ENCODE data around the gene CMTM2. TPM values are rescaled to one million over a fixed set of nuclear protein-coding genes. Genes with fewer than 3 reads are reported as not detected.
A peak's percentile ranks its signal among the peaks of the same experiment; 100 is the strongest.

The CMTM2 gene
- total and polyA plus RNA-seq, 11 donors = 0.52 TPM; not detected in 10

DNA sequence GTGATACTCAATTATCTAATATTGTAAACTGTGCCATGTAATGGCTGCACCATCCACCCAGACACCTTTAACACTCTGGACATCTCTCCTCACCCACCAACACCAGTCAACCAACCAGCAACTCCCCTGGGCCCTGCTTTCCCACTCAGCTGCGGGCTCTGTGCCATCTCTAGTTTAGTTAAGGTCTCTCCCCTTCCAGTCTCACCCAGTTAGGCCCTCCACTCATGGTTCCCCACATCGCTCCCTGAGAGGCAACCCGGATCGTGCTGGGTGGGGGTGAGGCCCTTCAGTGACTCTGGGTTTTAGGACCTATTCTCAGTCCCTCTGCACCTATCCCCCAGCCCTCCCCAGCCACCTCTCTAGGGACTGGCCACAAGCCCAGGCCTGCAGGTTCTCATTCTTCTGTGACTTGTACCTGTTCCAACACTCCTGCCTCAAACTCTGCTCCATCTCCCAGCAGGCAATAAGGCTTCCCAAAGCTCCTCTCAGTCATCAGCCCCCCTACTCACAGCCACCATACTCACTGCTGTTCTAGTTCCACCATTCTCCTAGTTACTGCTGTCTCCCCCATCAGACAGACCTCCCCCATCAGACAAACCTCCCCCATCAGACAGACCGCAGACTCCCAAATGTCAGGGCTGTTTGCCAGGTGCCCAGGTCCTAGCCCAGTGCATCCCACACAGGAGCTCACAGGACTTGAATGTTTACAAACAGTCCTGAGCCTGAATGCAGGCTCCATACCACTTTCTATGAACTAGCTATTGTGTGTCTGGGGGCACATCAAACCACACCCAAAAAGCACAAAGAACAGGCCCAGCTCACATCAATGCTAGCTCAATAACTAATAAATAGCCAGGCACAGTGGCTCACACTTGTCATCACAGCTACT, 31.9 kb upstream of the CMTM2 start:
- no peaks in the 10 kb centered on the region for H3K27me3 ChIP-seq
- TF ChIP-seq POLR2A (IDR thresholded peaks at IDR 0.05) = no peak
- DNase-seq (no peak), ATAC-seq (no peak)
- H3K4me1 ChIP-seq = peaks cover 0 to 64% (median 33%) of the 10 kb centered on the region in 12 donors
- H3K27ac ChIP-seq = peak overlapping the region in 3 of 12 donors; percentile 97 to 99 (median 97)
- H3K36me3 ChIP-seq = peaks cover 0 to 43% (median 24%) of the 10 kb centered on the region in 9 donors
- 93 to 97% (median 96%) methylated on average over 5 of the region's 5 CpGs for WGBS, 4 donors
- no peaks in the 10 kb centered on the region for H3K9me3 ChIP-seq
- intact Hi-C loops (cut with DNase I) = no loop called here
- no peak overlapping the region for H3K4me3 ChIP-seq

DNA sequence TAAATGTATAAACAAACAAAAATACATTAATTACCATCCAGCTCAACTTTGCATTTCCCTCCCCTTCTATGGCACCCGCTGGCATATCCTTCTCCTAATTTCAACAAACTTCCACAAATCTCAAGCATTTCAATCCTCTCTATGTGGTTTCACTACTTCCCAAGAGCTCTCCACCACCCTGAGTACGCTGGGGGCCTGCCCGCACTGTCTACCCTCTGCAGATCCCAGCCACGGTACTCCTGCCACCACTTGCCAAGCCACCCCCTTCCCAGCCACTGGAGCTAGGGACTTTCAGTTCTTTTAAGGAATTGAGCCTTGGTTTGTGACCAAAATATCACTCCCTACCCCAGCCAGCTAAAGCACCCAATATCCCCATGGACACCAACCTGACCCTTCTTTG, 31.2 kb upstream of the CMTM2 start:
- intact Hi-C loops (cut with DNase I) = loop anchor here in 2 of 10 donors (2.0 kb wide), 1 partner anchor 31 kb away; no protein-coding TSS in a partner anchor
- peaks cover 0 to 39% (median 22%) of the 10 kb centered on the region in 9 donors for H3K36me3 ChIP-seq
- peak overlapping the region in 2 of 12 donors; percentile 88 to 91 for H3K4me3 ChIP-seq
- no peak for DNase-seq
- no peaks in the 10 kb centered on the region for H3K27me3 ChIP-seq
- no peaks in the 10 kb centered on the region for H3K9me3 ChIP-seq
- TF ChIP-seq, protein P1, sequence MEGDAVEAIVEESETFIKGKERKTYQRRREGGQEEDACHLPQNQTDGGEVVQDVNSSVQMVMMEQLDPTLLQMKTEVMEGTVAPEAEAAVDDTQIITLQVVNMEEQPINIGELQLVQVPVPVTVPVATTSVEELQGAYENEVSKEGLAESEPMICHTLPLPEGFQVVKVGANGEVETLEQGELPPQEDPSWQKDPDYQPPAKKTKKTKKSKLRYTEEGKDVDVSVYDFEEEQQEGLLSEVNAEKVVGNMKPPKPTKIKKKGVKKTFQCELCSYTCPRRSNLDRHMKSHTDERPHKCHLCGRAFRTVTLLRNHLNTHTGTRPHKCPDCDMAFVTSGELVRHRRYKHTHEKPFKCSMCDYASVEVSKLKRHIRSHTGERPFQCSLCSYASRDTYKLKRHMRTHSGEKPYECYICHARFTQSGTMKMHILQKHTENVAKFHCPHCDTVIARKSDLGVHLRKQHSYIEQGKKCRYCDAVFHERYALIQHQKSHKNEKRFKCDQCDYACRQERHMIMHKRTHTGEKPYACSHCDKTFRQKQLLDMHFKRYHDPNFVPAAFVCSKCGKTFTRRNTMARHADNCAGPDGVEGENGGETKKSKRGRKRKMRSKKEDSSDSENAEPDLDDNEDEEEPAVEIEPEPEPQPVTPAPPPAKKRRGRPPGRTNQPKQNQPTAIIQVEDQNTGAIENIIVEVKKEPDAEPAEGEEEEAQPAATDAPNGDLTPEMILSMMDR (IDR thresholded peaks at IDR 0.05) = no peak
- TF ChIP-seq POLR2A (IDR thresholded peaks at IDR 0.05) = no peak
- 86 to 92% (median 88%) methylated on average over 4 of the region's 4 CpGs for WGBS, 4 donors
- no peak for ATAC-seq
- H3K4me1 ChIP-seq = peaks cover 0 to 64% (median 36%) of the 10 kb centered on the region in 12 donors
- peak overlapping the region in 9 of 12 donors; percentile 22 to 99 (median 97) for H3K27ac ChIP-seq

DNA sequence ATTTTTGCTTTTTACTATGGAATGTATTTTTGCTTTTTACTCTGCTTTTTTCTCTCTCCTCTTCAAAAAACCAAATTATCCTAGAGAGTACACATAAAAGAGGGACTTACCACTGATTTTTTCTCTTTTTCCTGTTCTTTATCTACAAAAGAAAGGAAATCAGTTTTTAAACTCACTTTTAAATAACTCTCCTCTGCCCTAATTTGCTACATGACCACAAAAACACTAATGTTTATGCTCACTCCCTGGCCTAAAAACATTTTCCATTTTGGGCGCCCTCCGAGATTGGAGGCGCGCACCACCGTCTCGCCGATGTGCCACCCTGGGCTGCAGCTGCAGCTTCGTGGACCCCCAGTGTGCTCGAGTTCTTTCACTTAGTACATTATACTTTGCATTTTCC, 30.4 kb upstream of the CMTM2 start:
- Histone ChIP-seq H3K36me3 (peaks cover 0 to 32% (median 14%) of the 10 kb centered on the region in 9 donors), H3K27me3 (no peaks in the 10 kb centered on the region), H3K4me1 (peaks cover 0 to 66% (median 43%) of the 10 kb centered on the region in 12 donors), H3K9me3 (no peaks in the 10 kb centered on the region), H3K4me3 (peak overlapping the region in 11 of 12 donors; percentile 65 to 95 (median 76)), H3K27ac (peak overlapping the region; percentile 88 to 99 (median 97))
- no peak for DNase-seq
- TF ChIP-seq, protein P1 (IDR thresholded peaks at IDR 0.05) = no peak
- no peak for TF ChIP-seq POLR2A (IDR thresholded peaks at IDR 0.05)
- no peak for ATAC-seq
- intact Hi-C loops (cut with DNase I) = loop anchor here in 2 of 10 donors (2.0 kb wide), 1 partner anchor 32 kb away; no protein-coding TSS in a partner anchor
- WGBS, 4 donors = 64 to 77% (median 69%) methylated on average over 9 of the region's 9 CpGs

GRCh38 chr16:66549284-66550131, 29.8 kb upstream of the CMTM2 start, which contains the start of gene TK2:
Gene TK2 (minus strand): TSS chr16:66550122. CDS start chr16:66550061, 61 bp downstream.
- Histone ChIP-seq H3K9me3 (no peaks in the 10 kb centered on the region), H3K4me3 (peak within 1 kb of the TSS; percentile 36 to 95 (median 76)), H3K27me3 (no peaks in the 10 kb centered on the region), H3K27ac (peak within 1 kb of the TSS; percentile 88 to 99 (median 97)), H3K4me1 (peaks cover 0 to 66% (median 44%) of the 10 kb centered on the region in 12 donors), H3K36me3 (peaks cover 0 to 26% (median 8%) of the 10 kb centered on the region in 9 donors)
- DNase-seq (peak; percentile 73 to 89 (median 79)), ATAC-seq (peak; percentile 29 to 73 (median 66))
- WGBS, 4 donors = 3 to 7% (median 5%) methylated on average over 39 to 80 of the region's 80 CpGs
- TF ChIP-seq, protein P1 (IDR thresholded peaks at IDR 0.05) = peak in 7 of 12 donors; percentile 3 to 53 (median 33)
- TF ChIP-seq POLR2A (IDR thresholded peaks at IDR 0.05) = peak in 1 of 2 donors; percentile 62
- intact Hi-C loops (cut with DNase I) = loop anchor here in 7 of 10 donors (2.0 to 10.0 kb wide), 9 partner anchors 32 to 187 kb away; partner anchors contain the start of gene CMTM3 (in 2 of the 7)

Measured in heart left ventricle (tissue), 16 donors.